MM.1S (cell line): ENCODE measurements around the gene FUOM.

Experiments used
- DNase-seq: peaks from one replicate; pipeline ENCODE4 v3.0.0-alpha.2; 2015
- H2AFZ ChIP-seq: fragments of 300-600 bp; sonication (generic); 2 replicates; pipeline ENCODE4 v1.6.0; 2016; ENCODE audit warnings: antibody characterized with exemption, low read length
- H3F3A ChIP-seq: fragments of 300-600 bp; sonication (generic); 2 replicates; pipeline ENCODE4 v1.6.1; 2016; ENCODE audit warnings: mild to moderate bottlenecking, antibody characterized with exemption, low read length, moderate library complexity, mixed read lengths; ENCODE audit not compliant: insufficient read depth
- H3K27ac ChIP-seq: fragments of 300-600 bp; sonication (generic); 2 replicates; pipeline ENCODE4 v1.5.1; 2016; ENCODE audit warnings: mild to moderate bottlenecking, low read length
- H3K27me3 ChIP-seq: fragments of 300-600 bp; sonication (generic); replicated peaks from 2 replicates; pipeline ENCODE4 v1.6.0; 2016; ENCODE audit warnings: low read length; ENCODE audit not compliant: insufficient read depth
- H3K36me3 ChIP-seq: fragments of 300-600 bp; sonication (generic); replicated peaks from 2 replicates; pipeline ENCODE4 v1.6.1; 2016; ENCODE audit warnings: mild to moderate bottlenecking, low read length, mixed read lengths; ENCODE audit not compliant: insufficient read depth
- H3K4me1 ChIP-seq: fragments of 300-600 bp; sonication (generic); 2 replicates; pipeline ENCODE4 v1.6.1; 2016; ENCODE audit warnings: low read length, mixed read lengths
- H3K4me2 ChIP-seq: fragments of 300-600 bp; sonication (generic); 2 replicates; pipeline ENCODE4 v1.6.0; 2016; ENCODE audit warnings: low read depth, low read length
- H3K4me3 ChIP-seq: fragments of 300-600 bp; sonication (generic); 2 replicates; pipeline ENCODE4 v1.5.1; 2016; ENCODE audit warnings: low read length, mixed read lengths
- H3K79me2 ChIP-seq: fragments of 300-600 bp; sonication (generic); 2 replicates; pipeline ENCODE4 v1.6.1; 2016; ENCODE audit warnings: mixed run types, low read length, mixed read lengths
- H3K9ac ChIP-seq: fragments of 300-600 bp; sonication (generic); 2 replicates; pipeline ENCODE4 v1.6.1; 2016; ENCODE audit warnings: low read length, mixed read lengths
- H3K9me2 ChIP-seq: fragments of 300-600 bp; sonication (generic); replicated peaks from 2 replicates; pipeline ENCODE4 v1.6.1; 2016; ENCODE audit warnings: mild to moderate bottlenecking, low read length, mixed read lengths; ENCODE audit not compliant: insufficient read depth
- H3K9me3 ChIP-seq: fragments of 300-600 bp; sonication (generic); replicated peaks from 2 replicates; pipeline ENCODE4 v1.6.1; 2016; ENCODE audit warnings: mild to moderate bottlenecking, low read length, mixed read lengths; ENCODE audit not compliant: insufficient read depth
- H4K20me1 ChIP-seq: fragments of 300-600 bp; sonication (generic); 2 replicates; pipeline ENCODE4 v1.6.1; 2016; ENCODE audit warnings: mild to moderate bottlenecking, low read length, moderate library complexity, mixed read lengths; ENCODE audit not compliant: insufficient read depth
- EZH2 ChIP-seq: fragments of 300-600 bp; sonication (generic); optimal IDR thresholded peaks from 2 replicates; pipeline ENCODE3; 2017; ENCODE audit warnings: low read depth, mild to moderate bottlenecking, antibody characterized with exemption, low read length, mixed read lengths
- EZH2phosphoT487 ChIP-seq: fragments of 300-600 bp; sonication (generic); IDR thresholded peaks from 2 replicates; pipeline ENCODE4 v1.6.1; 2018; ENCODE audit warnings: antibody characterized with exemption, low read length
- TF ChIP-seq, protein P1 (sequence below): fragments of 300-600 bp; sonication (generic); IDR thresholded peaks from 2 replicates; pipeline ENCODE4 v1.5.1; 2016; ENCODE audit warnings: antibody characterized with exemption, low read length, mixed read lengths

FUOM gene

DNA sequence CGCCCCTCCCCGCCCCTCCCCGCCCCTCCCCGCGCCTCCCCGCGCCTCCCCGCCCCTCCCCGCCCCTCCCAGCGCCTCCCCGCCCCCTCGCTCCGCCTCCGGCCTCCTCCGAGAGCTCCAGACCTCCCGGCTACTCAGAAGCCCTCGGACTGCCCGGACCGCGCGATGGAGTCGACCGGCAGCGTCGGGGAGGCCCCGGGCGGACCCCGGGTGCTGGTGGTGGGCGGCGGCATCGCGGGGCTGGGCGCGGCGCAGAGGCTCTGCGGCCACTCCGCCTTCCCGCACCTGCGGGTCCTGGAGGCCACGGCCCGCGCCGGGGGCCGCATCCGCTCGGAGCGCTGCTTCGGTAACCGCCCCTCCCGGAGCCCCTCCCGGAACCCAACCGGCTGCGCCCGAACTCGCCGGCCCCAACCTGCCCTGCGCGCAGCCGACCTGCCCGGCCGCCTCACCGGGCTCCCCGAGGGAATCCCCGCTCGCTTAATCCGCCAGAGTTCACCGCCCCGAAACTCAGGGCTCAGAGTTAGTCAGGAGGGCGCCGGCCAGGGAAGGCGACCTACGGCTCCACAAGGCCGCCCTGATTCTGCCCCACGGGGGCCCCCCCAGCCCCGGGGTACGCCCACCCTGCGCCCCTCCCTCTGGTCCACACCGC lies 21.5 kb upstream of the FUOM start, which contains the start of gene PAOX:
TSS of gene PAOX (plus strand) at position 111 of the 649 bp plus-strand sequence. CDS start at position 166, 55 bp downstream.
- Histone ChIP-seq H3F3A (no peaks in the 10 kb centered on the region), H3K36me3 (no peaks in the 10 kb centered on the region), H3K79me2 (0 out of 2 replicates have a peak, but pooled peaks cover 3% of the 10 kb centered on the region), H2AFZ (peak within 1 kb of the TSS; percentile 69), H3K9me3 (no peaks in the 10 kb centered on the region), H3K27ac (peak within 1 kb of the TSS; percentile 16; the same call in 1 of the 2 replicates), H3K9me2 (no peaks in the 10 kb centered on the region), H3K4me3 (peak within 1 kb of the TSS; percentile 79), H3K4me1 (no peaks in the 10 kb centered on the region), H3K9ac (peak within 1 kb of the TSS; percentile 66; the same call in 1 of the 2 replicates), H4K20me1 (no peaks in the 10 kb centered on the region), H3K27me3 (peaks cover 10% of the 10 kb centered on the region; the same call in 1 of the 2 replicates), H3K4me2 (peak within 1 kb of the TSS; percentile 99)
- peak; percentile 69 for DNase-seq
- TF ChIP-seq, protein P1, sequence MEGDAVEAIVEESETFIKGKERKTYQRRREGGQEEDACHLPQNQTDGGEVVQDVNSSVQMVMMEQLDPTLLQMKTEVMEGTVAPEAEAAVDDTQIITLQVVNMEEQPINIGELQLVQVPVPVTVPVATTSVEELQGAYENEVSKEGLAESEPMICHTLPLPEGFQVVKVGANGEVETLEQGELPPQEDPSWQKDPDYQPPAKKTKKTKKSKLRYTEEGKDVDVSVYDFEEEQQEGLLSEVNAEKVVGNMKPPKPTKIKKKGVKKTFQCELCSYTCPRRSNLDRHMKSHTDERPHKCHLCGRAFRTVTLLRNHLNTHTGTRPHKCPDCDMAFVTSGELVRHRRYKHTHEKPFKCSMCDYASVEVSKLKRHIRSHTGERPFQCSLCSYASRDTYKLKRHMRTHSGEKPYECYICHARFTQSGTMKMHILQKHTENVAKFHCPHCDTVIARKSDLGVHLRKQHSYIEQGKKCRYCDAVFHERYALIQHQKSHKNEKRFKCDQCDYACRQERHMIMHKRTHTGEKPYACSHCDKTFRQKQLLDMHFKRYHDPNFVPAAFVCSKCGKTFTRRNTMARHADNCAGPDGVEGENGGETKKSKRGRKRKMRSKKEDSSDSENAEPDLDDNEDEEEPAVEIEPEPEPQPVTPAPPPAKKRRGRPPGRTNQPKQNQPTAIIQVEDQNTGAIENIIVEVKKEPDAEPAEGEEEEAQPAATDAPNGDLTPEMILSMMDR, result no peak
- TF ChIP-seq EZH2, result no peak
- TF ChIP-seq EZH2phosphoT487, result no peak

DNA sequence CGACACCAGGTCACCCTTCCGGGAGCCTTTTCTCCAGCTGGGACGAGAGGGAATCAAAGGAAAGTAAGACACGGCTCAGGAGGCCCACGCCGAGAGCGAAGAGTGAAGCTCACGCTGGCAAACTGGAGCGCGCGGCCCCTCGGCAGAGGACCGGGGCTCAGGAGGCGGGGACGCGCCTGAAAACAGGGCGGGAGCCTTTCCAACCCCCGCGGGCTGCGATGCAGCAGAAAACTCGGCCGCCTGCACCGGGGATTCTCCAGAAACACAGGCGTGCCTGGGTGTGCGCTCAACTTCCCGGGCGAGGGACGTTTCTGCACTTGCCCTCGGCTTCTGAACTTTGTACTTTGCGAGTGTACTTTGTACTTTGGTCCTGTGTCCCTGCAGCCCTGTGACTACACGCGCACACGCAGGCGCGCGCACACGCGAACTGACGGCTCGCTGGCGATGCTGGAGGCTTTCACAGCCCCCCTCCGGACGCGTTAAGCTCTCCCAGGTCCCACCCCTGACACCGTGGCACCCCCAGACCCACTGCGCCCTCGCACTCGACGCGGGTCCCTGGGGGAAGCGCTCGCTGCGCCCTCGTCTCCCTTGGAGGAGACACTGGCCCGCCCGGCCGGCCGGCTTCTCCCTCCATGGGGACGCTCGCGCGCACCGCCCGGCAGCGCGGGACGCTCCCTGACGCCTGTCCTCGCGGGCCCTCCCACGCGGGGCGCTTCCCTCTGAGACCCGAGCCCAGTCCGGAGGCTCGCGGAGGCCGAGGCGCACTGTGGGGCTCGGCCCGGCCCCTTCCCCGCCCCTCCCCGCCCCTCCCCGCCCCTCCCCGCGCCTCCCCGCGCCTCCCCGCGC lies 20.7 kb upstream of the FUOM start:
- peak overlapping the region; percentile 38; the same call in 1 of the 2 replicates for H3K9ac ChIP-seq
- no peaks in the 10 kb centered on the region for H3K9me3 ChIP-seq
- H3K27me3 ChIP-seq, result peaks cover 10% of the 10 kb centered on the region; the same call in 1 of the 2 replicates
- H3K27ac ChIP-seq, result no peak overlapping the region
- DNase-seq, result peak; percentile 59
- peaks cover 3% of the 10 kb centered on the region; the same call in 1 of the 2 replicates for H3F3A ChIP-seq
- H3K79me2 ChIP-seq, result 0 out of 2 replicates have a peak, but pooled peaks cover 3% of the 10 kb centered on the region
- peak overlapping the region; percentile 79 for H3K4me3 ChIP-seq
- no peaks in the 10 kb centered on the region for H3K9me2 ChIP-seq
- peak overlapping the region; percentile 56 for H2AFZ ChIP-seq
- H3K36me3 ChIP-seq, result no peaks in the 10 kb centered on the region
- peak overlapping the region; percentile 99 for H3K4me2 ChIP-seq
- TF ChIP-seq, protein P1, result no peak
- TF ChIP-seq EZH2, result no peak
- no peaks in the 10 kb centered on the region for H4K20me1 ChIP-seq
- H3K4me1 ChIP-seq, result no peaks in the 10 kb centered on the region

GRCh38 chr10:133377818-133378250 lies 20.0 kb upstream of the FUOM start:
- H4K20me1 ChIP-seq, result no peaks in the 10 kb centered on the region
- H3F3A ChIP-seq, result peaks cover 3% of the 10 kb centered on the region; the same call in 1 of the 2 replicates
- H3K4me2 ChIP-seq, result peak overlapping the region; percentile 99
- no peaks in the 10 kb centered on the region for H3K4me1 ChIP-seq
- no peak for DNase-seq
- H3K36me3 ChIP-seq, result no peaks in the 10 kb centered on the region
- H2AFZ ChIP-seq, result peak overlapping the region; percentile 56
- H3K27me3 ChIP-seq, result peaks cover 10% of the 10 kb centered on the region; the same call in 1 of the 2 replicates
- 0 out of 2 replicates have a peak, but pooled peaks cover 3% of the 10 kb centered on the region for H3K79me2 ChIP-seq
- H3K9me2 ChIP-seq, result no peaks in the 10 kb centered on the region
- H3K4me3 ChIP-seq, result peak overlapping the region; percentile 79
- TF ChIP-seq, protein P1, result no peak
- TF ChIP-seq EZH2 (no peak), EZH2phosphoT487 (no peak)
- H3K9ac ChIP-seq, result no peak overlapping the region; the same call in 1 of the 2 replicates
- no peak overlapping the region for H3K27ac ChIP-seq
- H3K9me3 ChIP-seq, result no peaks in the 10 kb centered on the region
